GM19043 (cell line): ENCODE data around the gene SPSB4.

ENCODE experiments used
- ATAC-seq: cut with Tn5 transposase; IDR thresholded peaks from one replicate; pipeline ENCODE4 v1.9.1; 2021; ENCODE audit warnings: low read depth; ENCODE audit not compliant: unreplicated experiment

SPSB4 gene

DNA sequence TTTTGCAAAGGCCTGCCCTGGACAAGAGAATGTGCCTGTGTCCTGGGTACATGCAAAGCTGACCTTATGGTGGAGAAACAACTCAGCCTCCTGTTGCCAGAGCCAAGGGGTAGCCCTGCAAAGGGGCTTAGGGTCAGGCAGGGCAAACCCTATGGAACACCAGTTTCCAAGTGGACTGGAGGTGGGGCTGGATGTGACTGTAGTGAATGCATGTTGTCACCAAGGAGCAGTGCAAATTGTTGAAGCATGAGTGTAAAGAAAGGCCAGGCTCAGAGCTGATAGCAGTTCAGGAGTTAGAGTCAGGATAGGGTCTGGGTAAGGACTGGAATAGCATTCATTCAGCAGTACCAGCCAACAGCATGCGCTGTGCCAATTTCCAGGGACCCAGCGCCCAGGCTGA lies 97.6 kb downstream of the SPSB4 start:
- ATAC-seq: no peak

DNA sequence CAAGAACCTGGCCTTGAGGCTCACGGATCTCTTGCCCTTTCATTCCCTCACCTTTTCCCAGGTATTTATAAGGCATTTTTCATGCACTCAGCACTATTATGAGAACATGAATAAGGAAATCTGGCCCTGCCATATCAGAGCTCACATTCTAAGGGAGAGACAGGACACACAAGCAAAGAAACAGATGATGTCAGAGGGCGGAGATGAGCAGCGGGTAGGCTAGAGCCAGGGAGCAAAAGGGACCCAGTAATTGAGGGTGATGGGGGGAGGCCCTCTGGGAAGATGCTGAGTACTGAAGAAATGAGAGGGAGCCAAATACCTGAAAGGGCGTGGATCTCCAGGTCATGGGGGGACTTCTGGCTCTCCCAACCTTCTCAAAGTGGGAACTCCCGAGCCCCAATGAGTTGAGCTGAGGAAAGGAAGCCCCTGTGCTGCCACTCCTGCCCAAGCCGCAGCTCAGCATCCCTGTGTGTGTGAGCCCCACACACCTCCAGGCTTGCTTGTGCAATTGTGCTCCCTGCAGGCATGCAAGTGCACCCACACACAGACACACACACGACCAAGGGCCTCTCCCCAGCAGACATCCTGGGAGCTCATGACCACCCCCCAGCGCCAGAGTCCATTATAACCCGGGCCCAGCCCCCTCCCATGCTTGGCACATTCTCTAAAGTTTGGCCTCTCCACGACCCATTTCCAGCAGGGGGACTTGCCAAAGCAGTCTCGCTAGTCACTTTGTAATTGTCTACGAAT lies 99.1 kb downstream of the SPSB4 start:
- ATAC-seq: no peak

DNA sequence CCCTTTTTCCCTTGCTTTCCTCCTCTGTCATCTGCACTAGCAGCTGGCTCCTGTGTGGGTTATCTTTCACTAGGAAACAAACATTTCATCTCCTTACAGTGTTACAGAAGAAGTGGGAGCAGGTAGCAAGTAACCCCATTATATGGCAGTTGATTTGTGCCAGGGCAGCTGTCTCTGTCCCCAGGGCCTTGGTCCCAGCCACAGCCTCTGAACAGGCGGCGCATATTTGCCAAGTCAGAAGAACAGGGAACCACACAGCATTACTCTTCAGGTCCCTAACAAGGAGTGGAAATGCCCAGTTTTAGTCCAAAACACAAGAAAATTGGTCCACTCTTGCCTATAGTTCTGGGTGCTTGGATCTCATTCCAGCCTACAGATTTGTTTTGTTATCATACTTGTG lies 99.8 kb downstream of the SPSB4 start:
- no peak for ATAC-seq

DNA sequence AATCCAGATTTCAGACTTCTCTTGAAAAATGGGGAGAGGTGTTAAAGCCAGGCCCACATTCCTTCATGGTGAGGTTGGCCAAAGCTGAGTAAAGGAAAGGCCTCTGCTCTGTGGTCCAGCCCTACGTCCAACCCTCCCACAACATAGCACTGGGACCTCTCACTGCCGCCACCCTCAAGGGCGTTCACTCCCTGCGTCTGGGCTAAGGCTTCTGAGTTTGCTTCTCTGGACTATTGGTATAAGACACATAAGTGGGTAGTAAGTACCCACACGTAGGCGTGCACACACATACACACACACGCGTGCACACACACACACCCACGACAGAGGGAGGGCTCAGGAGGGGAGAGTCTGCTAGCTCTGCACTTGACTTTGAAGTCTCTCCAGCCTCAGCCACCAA lies 100.3 kb downstream of the SPSB4 start:
- no peak for ATAC-seq

DNA sequence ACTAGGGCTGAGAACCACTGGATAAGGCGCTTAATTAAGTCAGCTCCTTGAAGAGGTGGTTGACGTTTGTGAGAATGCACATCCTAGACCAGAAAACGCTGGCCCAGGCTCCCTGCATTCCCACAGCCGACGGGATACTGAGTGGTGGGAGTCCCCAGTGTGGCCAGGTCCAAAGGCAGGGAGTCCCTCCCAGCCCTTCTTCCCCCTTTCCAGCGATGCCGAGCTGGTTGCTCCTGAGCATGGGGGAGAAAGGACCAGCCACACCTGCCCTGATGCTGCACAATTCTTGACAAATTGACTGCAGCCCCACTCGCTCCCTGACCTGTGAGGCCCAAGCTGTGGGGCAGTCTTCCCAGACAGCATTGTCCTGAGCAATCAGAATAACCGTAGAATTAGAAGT lies 101.0 kb downstream of the SPSB4 start:
- no peak for ATAC-seq

DNA sequence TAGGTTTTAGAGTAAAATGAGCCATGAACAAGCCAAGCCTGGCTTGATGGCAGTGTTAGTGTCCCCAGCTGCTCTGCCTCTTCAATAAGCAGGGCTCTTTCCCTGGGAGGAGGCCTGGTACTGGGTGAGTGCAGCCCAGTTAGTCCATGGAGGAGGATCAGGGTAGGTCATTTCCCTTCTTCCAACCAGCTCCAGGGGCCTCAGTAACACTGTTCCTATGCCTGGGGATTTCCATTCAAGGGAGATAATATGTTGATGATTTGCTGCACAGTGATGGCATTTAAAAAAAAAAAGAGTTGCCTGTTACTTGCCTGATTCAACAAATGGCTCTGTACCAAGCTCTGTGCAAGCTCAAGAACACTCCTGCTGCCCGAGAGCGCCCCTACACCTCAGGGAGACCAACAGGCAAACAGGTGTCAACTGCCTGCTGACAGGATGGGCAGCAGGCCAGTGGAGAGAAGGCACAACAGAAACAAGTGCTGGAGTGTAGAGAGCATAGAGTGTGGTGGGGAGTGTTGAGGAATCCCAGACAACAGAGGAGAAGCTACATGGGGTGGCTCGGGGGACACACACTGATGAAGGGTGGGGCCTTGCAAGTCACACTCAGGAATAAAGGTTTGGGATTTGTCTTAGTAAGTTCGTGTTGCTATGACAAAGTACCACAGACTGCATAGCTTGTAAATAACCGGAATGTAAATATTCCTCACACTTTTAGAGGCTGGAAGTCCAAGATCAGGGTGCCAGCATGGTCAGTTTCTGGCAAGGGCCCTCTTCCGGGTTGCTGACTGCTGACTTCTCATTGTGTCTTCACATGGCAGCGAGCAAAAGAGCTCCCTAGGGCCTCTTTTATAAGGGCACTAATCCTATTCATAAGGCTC lies 101.9 kb downstream of the SPSB4 start:
- ATAC-seq: no peak

DNA sequence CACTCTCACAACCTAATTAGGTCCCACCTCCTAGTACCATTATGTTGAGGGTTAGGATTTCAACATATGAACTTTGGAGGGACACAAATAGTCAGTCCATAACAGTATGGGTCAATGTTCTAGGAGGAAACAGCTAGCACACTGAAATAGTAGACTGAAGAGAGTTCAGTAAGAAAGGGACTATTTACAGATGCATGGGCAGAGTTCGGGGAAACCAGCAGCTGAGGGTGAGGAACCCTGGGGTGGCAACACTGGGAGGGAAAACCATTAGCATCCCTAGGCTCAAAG lies 102.5 kb downstream of the SPSB4 start:
- ATAC-seq: no peak

DNA sequence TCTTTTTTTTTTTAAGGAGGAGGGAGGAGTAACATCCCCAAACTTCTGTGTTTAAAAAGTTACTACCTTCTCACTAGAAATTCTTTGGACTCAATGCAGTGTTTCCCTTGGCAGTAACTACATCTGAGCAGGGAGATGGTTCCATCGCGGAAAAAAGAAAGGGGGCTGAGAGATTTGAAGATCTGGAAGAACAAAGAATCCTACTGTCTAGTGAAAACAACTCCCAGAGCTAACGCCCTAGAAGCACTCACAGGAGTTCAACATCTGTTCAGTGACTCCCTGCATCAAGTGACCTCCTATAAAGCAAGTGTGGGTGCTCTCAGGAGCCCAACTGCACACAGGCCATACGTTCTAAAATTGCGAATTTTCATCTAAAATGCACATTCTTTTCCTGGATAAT lies 113.7 kb downstream of the SPSB4 start:
- no peak for ATAC-seq

DNA sequence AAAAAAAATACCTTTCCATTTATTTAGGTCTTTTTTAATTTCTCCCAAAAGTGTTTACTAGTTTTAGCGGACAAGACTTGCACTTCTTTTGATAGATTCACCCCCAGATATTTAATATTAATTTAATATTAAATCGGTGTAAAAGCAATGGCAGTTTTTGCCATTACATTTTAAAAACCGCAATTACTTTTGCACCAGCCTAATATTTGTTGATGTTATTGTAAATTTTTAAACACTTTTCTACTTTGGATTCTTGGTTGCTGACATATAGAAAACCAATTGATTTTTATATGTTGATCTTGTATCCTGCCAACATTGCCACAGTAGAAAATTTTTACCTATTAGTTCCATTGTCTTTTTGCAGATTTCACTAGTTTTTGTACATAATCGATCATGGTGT lies 116.5 kb downstream of the SPSB4 start:
- no peak for ATAC-seq

DNA sequence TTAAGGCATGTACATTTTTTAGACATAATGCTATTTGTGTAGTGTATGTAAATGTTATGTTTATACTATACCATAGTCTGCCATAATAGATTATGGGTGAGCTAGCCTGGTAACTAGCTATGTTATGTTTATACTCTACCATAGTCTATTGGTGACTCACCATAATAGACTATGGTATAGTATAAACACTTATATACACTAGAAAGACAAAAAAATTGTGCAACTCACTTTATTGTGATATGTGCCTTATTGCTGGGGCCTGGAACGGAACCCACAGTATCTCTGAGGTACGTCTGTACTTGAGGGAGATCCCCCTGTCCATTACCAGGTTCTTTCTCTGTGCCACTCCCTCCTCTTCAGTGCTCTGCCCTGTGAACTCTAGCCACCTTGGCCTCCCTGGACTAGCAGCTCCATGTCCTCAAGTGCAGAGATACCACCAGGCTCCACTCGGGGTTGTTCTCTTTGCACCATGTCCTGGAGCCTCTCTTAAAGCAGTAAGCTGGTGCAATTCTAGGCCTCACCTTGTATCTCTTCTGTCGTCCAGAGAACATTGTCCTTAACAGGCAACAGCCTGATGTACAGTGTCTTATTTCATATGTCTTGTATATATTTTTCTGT lies 119.6 kb downstream of the SPSB4 start:
- ATAC-seq: no peak

DNA sequence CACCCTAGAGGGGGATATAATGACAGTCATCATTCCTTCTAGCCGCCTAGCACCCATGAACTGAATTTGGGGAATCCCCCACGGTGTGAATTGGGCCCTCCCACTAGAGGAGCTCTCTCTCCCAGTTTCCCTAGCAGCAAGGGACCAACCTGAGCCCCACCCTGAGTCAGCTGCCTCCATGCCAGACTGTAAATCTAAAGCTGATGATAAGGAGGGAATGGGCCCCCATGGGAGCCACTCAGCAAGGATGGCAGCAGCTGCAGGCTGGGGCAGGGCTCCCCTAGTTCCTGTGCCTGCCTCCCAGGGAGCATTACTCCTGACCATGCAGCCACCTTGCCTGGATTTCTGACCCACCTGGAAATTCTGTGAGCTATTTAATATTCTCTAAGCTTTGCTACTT lies 123.5 kb downstream of the SPSB4 start:
- no peak for ATAC-seq

DNA sequence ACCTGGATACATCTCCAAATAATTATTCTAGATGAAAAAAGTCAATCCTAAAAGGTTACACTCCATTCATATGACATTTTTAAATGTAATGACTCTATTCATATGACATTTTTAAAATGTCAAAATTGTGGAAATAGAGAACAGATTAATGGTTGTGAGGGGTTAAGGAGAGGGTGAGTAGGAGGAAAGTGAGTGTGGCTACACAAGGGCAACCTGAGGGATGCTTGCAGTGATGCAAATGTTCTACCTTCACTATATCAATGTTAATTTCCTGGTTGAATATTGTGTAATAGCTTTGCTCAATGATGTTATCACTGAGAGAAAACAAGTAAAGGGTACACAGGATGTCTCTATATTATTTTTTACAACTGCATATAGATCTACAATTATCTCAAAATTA lies 125.6 kb downstream of the SPSB4 start:
- no peak for ATAC-seq

DNA sequence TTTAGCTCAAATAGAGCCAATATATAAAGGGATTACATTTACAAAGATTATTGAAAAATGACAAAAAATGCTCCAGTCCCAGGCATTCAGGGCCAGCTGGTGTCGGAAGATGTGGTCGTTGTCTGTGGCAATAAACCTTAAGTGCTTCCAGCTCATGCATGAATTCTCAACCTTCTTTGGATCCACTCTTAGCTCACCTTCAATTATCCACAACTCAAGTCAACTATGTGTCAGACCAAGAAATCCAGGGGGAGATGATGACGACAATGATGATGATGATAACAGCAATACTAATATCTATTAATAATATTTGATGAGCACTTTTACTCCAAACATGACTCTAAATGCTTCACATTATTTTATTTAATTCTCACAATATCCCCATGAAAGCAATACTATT lies 126.9 kb downstream of the SPSB4 start:
- ATAC-seq: no peak

DNA sequence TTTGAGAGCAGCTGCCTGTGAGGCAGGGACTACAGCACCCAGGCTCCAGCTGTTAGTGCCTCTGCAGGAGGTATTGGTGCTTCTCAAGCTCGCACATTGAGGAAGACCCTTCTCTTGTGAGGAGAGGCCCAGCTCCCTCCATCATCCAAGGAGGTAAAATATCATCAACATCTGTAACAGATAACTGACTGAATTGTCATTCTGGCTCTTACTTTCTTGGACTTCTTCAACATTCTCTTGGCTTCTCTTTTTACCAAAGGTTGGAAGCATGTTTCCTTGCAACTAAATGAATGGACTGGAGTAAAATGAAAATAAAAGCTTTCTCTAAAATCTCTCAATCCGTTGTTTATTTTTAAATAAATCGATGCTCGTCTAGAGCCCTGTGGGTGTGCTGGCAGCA lies 127.4 kb downstream of the SPSB4 start:
- ATAC-seq: no peak

DNA sequence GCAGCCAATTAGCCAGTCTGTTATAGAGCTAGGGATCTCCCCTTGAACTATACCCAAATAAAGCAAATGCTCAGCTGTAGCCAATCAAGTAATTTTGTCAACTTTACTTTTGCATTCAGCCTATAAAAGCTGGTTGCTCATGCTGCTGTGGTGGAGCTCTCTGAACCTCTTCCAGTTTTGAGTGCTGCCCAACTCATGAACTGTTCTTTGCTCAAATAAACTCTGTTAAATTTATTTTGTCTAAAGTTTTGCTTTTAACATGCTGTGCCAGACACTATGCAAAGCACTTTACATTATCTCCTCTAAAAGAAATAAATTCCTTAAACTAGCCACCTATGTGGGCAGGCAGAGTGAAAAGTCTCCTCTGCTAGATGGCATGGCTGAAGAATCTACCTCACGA lies 128.8 kb downstream of the SPSB4 start:
- no peak for ATAC-seq

DNA sequence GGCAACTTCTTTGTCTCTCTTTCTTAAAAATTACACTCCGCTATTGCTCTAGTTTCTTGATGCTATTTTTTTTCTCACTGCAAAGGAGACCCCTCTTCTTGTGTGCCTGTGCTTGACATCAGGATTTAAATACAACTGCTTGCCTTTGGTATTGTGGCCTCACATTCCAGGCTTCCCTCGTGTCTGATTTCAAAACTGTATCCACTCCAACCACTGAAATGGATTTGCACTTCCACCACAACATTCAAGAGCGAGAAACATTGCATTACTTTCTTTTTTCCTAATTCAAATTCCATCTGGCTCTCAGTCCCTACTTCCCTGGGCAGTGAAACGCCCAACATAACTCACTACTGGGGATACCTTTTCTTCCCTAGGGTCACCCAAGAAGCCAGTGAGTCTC lies 130.0 kb downstream of the SPSB4 start:
- no peak for ATAC-seq

DNA sequence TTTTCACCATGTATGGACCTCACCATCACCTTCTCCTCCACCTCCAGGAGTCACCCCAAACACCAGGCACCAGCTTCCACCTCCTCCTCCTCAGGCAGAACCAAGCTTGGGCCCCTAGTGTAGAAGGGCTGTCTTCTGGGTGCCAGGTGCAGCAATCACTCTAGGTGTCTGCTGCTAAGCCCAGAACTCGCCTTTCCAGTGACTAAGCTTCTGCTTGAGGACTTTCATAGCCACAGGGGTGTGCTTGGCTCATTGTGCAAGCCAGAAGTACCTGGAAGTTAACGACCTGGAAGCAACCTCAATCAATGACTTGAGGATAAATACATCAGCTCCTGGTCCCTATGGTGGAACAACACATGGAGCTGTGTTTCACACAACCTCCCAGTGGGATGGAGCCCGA lies 130.7 kb downstream of the SPSB4 start:
- ATAC-seq: no peak

DNA sequence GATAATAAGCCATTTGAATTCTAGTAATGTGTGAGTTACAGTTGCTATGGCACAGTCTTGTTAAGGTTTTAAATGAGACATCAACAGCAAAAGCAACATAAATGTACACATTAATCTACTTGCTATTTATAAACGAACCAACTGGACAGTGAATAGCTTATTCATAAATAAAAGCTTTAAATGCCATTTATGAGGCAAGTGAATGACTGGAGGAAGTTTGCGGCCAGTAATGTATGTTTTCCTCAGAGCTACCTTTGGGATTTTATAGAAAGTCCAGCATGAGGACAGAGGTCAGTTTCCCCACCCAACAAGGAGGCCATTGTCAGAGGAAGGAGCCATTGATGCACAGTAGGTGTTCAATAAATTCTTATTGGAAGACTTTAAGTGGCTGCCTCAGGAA lies 132.5 kb downstream of the SPSB4 start:
- no peak for ATAC-seq

DNA sequence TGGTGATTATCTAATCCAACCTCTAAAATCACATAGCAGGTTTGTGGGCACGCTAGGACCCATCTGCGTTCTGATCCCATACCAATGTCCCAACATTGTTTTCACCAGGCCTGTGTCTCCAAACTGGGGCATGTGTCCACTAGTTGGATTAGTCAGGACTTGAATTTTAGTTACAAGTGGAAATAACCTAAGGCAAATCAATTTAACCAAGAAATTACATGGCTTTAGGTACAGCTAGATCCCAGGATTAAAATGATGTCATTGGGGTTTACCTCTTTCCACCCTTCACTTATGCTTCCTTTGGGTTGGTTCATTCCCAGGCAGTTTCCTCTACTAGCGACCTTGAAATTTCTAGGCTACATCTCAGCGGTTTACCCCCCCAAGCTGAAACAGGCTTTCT lies 133.3 kb downstream of the SPSB4 start:
- ATAC-seq: no peak

DNA sequence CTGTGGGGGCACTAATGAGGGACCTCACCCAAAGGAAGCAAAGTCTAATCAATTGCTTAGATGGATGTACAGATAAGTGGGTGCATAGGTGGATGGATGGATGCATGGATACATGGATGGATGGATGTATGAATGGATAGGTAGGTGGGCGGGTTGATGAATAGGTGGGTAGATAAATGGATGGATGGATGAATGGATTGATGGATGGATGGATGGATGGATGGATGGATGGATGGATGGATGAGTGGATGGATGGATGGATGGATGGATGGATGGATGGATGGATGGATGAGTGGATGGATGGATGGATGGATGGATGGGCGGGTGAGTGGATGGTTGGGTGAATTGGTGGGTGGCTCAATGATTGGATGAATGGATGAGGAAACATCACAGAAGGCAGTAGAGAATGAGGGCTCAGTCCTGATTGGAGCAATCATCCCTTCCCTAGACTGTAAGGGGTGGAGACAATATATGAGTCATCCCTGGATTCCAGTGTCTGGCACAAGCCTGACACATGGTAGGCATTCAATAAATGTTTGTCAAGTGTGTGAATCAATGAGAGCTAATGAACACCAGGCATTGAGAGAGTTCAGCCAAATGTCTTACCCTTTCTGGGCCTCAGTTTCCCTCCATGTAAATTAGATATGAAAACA lies 140.1 kb downstream of the SPSB4 start:
- no peak for ATAC-seq

DNA sequence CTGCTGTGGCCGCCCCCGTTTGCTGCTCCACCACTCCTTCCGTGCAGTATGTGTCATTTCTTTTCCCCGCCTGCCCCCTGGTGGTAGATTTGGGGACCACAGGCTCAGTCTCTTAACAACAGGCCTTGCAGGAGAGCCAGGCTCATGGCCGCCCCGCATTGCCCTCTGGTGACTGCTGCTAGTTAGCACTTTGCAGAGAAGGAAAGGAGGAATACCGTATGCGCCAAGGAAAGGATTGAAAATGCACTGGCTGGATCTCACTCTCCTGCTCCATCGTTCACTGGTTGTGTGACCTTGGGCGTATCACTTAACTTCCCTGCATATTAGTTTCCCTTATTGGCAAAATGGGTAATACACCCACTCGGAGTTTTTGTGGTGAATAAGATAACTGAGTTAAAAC lies 141.2 kb downstream of the SPSB4 start:
- ATAC-seq: peak; percentile 100
